Breast epithelium (tissue), 4 donors: ENCODE measurements around the gene VGF. TPM values are rescaled to one million over a fixed set of nuclear protein-coding genes. Genes with fewer than 3 reads are reported as not detected.
"Not testable (repeated sequence)": the region's sequence is repeated elsewhere in the genome, so short reads cannot be mapped to it uniquely, and the experiment has no call there.

Experiments used
- DNase-seq, 2 donors: peaks; one replicate each; pipeline ENCODE4 v3.0.0-alpha.2; 2019; ENCODE audit warnings: low spot score in 2 of 2
- H3K27ac ChIP-seq, 2 donors: fragments of 200-600 bp; sonication (generic) in 1 of 2; one replicate each; pipeline ENCODE4 v1.5.1; 2016 to 2019; ENCODE audit warnings: mild to moderate bottlenecking in 1 of 2
- H3K27me3 ChIP-seq, 2 donors: fragments of 200-600 bp; sonication (generic) in 1 of 2; one replicate each; pipeline versions ENCODE4 v1.5.1 to v1.6.0; 2017 to 2019; ENCODE audit warnings: control low read depth in 1 of 2, mild to moderate bottlenecking in 1 of 2
- H3K36me3 ChIP-seq: fragments of 200-600 bp; one replicate; pipeline ENCODE4 v1.5.1; 2019
- H3K4me1 ChIP-seq, 2 donors: fragments of 200-600 bp; sonication (generic); one replicate each; pipeline ENCODE4 v1.5.1; 2016 to 2019; ENCODE audit warnings: control low read depth in 1 of 2
- H3K4me3 ChIP-seq, 3 donors: fragments of 200-600 bp; sonication (generic); 1 replicate in 2 of 3; 2 replicates in 1 of 3; pipeline ENCODE4 v1.5.1; 2016 to 2019; ENCODE audit warnings: mild to moderate bottlenecking in 3 of 3, moderate library complexity in 2 of 3
- H3K9me3 ChIP-seq, 2 donors: fragments of 200-600 bp; sonication (generic) in 1 of 2; one replicate each; pipeline ENCODE4 v1.5.1; 2016 to 2019; ENCODE audit warnings: control low read depth in 1 of 2
- POLR2A ChIP-seq: fragments of 450-650 bp; IDR thresholded peaks from one replicate; pipeline ENCODE4 v1.6.1; 2016; ENCODE audit warnings: antibody characterized with exemption, mild to moderate bottlenecking, moderate library complexity
- POLR2AphosphoS5 ChIP-seq, 3 donors: sonication (generic); formaldehyde crosslinking; IDR thresholded peaks; one replicate each; pipeline ENCODE4 v1.6.1; 2017; ENCODE audit warnings: antibody characterized with exemption in 3 of 3
- intact Hi-C: fragments of 100-400 bp; cut with DNase I; formaldehyde crosslinking; loops from one replicate; pipeline ENCODE4 v1.15.1; 2023; ENCODE audit warnings: low total_unique reads
- total RNA-seq, 3 donors: library from RNA; depleted of rRNA; stranded (reverse); fragments of >200 nt; gene quantifications; one replicate each; pipeline ENCODE4 v1.1.0, GENCODE V29; 2016
- TF ChIP-seq, protein P1 (sequence below), 3 donors: fragments of 450-650 bp; IDR thresholded peaks; one replicate each; pipeline ENCODE4 v1.5.1; 2016 to 2017; ENCODE audit warnings: antibody characterized with exemption in 3 of 3, mild to moderate bottlenecking in 3 of 3, moderate library complexity in 3 of 3

The VGF gene
- total RNA-seq, 3 donors from 2014 or later = 0.16 TPM; not detected in 2

DNA sequence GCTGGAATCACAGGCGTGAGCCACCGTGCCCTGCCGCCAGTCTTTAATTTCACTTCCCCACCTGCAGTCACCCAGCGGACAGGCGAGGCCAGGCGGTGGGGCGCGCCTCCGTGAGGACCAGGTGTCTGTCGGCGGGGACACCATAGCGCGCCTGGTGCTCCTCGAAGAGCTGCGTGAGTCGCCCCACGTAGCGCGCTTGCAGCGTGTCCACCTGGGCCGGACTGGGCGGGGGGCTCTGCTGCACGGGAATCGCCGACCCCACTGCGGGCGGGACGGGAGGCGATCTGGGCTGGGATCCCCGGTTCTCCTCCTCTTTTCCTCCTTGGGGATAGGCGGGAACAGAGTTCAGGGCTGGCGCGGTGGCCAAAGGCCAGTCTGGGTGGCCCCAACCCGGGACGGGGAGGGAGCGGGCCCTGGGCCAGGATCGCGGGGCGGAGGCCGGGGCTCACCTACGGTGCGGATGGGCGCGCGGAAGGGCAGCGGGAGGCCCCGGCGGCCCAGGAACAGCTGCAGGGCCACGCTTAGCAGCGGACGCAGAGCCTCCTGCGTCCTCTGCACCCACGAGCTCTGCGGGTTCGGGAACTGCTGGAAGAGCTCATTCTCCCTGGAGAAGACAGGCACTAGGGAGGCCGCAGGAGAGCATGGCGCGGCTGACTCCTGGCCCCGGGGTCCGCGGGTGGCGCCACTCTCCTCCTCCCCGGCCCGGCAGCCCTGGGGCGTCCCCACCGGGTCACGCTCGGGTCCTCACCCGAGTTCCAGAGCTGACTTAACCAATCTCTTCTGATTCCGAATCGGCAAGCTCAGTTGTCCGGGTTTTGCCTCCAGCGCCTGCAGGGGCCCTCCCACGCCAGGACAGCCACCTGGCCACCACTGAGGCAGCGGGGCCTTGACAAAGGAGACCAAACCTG lies 36.6 kb upstream of the VGF start:
- intact Hi-C loops = loop anchor here (10.0 kb wide), 1 partner anchor 53 kb away; no protein-coding TSS in a partner anchor

DNA sequence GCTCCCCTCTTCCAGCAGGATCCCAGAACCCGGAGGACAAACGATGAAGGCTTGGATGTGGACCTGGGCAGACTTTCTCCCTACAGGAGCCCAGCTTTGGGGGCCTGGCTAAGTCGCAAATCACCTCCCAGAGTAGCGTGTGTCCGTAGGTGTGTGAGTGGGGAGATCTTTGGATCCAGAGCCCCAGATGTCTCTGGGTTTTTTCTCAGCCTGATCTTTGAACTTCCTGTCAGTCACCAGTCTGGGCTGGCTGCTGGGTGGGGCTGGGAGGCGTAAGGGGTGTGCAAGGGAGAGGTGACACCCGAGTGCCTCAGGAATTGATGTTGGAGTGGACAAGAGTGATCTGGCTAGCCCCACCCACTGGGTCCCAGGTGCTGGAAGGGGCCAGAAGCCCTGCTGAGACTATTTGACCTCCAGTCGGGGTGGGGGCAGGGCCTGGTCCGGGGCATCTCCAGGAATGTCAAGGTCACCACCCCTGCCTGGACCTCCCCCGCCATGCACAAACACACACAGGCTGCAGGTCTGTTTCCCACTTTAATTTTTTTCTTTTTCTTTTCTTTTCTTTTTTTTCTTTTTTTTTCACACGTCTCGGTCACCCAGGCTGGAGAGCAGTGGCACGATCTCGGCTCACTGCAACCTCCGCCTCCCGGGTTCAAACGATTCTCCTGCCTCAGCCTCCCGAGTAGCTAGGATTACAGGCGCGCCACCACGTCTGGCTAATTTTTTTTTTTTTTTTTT lies 35.7 kb upstream of the VGF start, which contains the start of gene MOGAT3:
TSS of gene MOGAT3 (minus strand) at position 175 of the 738 bp plus-strand sequence. CDS start 182 bp downstream, outside the sequence.
- H3K9me3 ChIP-seq = no peaks in the 10 kb centered on the region
- intact Hi-C loops = loop anchor here (10.0 kb wide), 1 partner anchor 54 kb away; no protein-coding TSS in a partner anchor
- peaks cover 0 to 41% of the 10 kb centered on the region in 2 donors for H3K27me3 ChIP-seq
- peak within 1 kb of the TSS in 2 of 3 donors; percentile 33 to 59 for H3K4me3 ChIP-seq
- H3K4me1 ChIP-seq = no peaks in the 10 kb centered on the region
- no peaks in the 10 kb centered on the region for H3K36me3 ChIP-seq
- DNase-seq = no peak
- no peak within 1 kb of the TSS for H3K27ac ChIP-seq
- TF ChIP-seq, protein P1, sequence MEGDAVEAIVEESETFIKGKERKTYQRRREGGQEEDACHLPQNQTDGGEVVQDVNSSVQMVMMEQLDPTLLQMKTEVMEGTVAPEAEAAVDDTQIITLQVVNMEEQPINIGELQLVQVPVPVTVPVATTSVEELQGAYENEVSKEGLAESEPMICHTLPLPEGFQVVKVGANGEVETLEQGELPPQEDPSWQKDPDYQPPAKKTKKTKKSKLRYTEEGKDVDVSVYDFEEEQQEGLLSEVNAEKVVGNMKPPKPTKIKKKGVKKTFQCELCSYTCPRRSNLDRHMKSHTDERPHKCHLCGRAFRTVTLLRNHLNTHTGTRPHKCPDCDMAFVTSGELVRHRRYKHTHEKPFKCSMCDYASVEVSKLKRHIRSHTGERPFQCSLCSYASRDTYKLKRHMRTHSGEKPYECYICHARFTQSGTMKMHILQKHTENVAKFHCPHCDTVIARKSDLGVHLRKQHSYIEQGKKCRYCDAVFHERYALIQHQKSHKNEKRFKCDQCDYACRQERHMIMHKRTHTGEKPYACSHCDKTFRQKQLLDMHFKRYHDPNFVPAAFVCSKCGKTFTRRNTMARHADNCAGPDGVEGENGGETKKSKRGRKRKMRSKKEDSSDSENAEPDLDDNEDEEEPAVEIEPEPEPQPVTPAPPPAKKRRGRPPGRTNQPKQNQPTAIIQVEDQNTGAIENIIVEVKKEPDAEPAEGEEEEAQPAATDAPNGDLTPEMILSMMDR (IDR thresholded peaks at IDR 0.05) = no peak
- TF ChIP-seq POLR2AphosphoS5 (IDR thresholded peaks at IDR 0.05) (no peak), POLR2A (no peak)

More for the DNA sequence above, 36.6 kb upstream of the VGF start:
- no peaks in the 10 kb centered on the region for H3K9me3 ChIP-seq
- peaks cover 0 to 41% of the 10 kb centered on the region in 2 donors for H3K27me3 ChIP-seq
- TF ChIP-seq, protein P1 (IDR thresholded peaks at IDR 0.05) = no peak
- TF ChIP-seq POLR2AphosphoS5 (IDR thresholded peaks at IDR 0.05) (no peak), POLR2A (no peak)
- no peaks in the 10 kb centered on the region for H3K36me3 ChIP-seq
- no peaks in the 10 kb centered on the region for H3K4me1 ChIP-seq
- no peak for DNase-seq
- no peak overlapping the region for H3K27ac ChIP-seq
- peak overlapping the region in 2 of 3 donors; percentile 33 to 59 for H3K4me3 ChIP-seq

DNA sequence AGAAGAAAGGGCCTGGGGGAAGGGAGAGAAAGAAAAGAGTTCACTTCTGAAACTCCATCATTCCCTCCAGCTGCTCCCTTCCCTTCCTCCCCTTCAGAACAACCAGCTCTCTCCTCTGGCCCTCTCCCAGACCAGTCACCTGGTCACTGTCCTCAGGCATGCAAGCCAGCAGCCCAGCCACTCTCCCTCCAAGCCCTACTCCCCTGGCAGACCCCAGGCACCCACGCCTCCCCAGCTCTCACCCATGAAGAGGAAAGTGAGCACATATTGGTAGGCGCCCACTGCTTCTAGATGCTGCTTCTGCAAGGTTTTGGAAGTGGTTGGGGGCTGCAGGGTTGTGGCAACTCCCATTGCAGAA lies 35.1 kb upstream of the VGF start:
- H3K27ac ChIP-seq = no peak overlapping the region
- no peaks in the 10 kb centered on the region for H3K9me3 ChIP-seq
- no peak for DNase-seq
- TF ChIP-seq, protein P1 (IDR thresholded peaks at IDR 0.05) = no peak
- TF ChIP-seq POLR2AphosphoS5 (IDR thresholded peaks at IDR 0.05) = no peak
- TF ChIP-seq POLR2A = no peak
- H3K4me1 ChIP-seq = no peaks in the 10 kb centered on the region
- intact Hi-C loops = loop anchor here (10.0 kb wide), 1 partner anchor 54 kb away; no protein-coding TSS in a partner anchor
- H3K4me3 ChIP-seq = no peak overlapping the region
- H3K27me3 ChIP-seq = peaks cover 0 to 45% of the 10 kb centered on the region in 2 donors
- H3K36me3 ChIP-seq = no peaks in the 10 kb centered on the region

DNA sequence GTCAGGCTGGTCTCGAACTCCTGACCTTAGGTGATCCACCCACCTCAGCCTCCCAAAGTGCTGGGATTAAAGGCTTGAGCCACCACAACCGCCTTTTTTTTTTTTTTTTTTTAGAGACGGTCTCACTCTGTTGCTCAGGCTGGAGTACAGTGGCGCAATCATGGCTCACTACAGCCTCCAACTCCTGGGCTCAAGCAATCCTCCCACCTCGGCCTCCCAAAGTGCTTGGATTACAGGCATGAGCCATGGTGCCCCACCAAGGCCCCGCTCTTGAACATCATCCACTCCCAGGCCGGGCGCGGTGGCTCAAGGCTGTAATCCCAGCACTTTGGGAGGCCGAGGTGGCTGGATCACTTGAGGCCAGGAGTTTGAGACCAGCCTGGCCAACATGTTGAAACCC lies 34.2 kb upstream of the VGF start:
- H3K4me3 ChIP-seq, intact Hi-C loops, H3K27ac ChIP-seq, DNase-seq, H3K4me1 ChIP-seq, H3K36me3 ChIP-seq, H3K9me3 ChIP-seq: not testable (repeated sequence)
- peaks cover 0 to 45% of the 10 kb centered on the region in 2 donors for H3K27me3 ChIP-seq

DNA sequence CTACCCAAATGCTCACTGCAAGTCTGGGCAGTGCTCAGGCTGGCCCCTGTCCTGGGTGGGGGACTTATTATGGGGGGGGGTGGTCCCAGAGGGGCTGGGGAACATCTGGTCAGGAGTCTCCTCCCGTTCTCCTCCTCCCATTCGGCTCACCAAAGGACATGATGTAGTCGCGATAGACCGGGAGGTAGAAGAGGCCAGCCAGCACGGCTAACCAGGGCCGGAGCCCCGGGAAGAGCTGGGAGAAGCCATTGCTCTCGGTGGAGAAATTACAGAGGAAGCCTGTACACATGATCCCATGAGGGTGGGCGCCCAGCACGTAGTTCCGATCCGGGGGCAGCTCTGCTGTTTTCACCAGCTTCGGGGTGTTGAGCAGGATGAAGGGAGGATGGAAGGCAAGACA lies 33.1 kb upstream of the VGF start:
- DNase-seq = no peak
- intact Hi-C loops = no loop called here
- Histone ChIP-seq H3K36me3 (no peaks in the 10 kb centered on the region), H3K4me3 (no peak overlapping the region), H3K9me3 (no peaks in the 10 kb centered on the region), H3K27me3 (peaks cover 0 to 45% of the 10 kb centered on the region in 2 donors), H3K4me1 (no peaks in the 10 kb centered on the region), H3K27ac (no peak overlapping the region)
- TF ChIP-seq, protein P1 (IDR thresholded peaks at IDR 0.05) = no peak
- no peak for TF ChIP-seq POLR2A
- TF ChIP-seq POLR2AphosphoS5 (IDR thresholded peaks at IDR 0.05) = no peak
